Measurements from ENCODE around the gene TMEM242. TPM values are rescaled to one million over a fixed set of nuclear protein-coding genes. Genes with fewer than 3 reads are reported as not detected.

The TMEM242 gene
- total and polyA plus RNA-seq, 10 donors = 3.7 to 16.0 (median 7.2) TPM

GRCh38 chr6:157332813-157333212, 9.5 kb upstream of the TMEM242 start:
- Histone ChIP-seq H3K9me3 (no peaks in the 10 kb centered on the region), H3K4me1 (no peaks in the 10 kb centered on the region), H3K27ac (no peak overlapping the region), H3K27me3 (replicated peaks in 1 of 7) (peaks cover 0 to 55% (median 7%) of the 10 kb centered on the region in 7 donors), H3K4me3 (no peak overlapping the region), H3K36me3 (no peaks in the 10 kb centered on the region)
- intact Hi-C loops (cut with DNase I; ENCODE audit: low total_unique reads) = no loop called here
- peak; percentile 30 for DNase-seq
- 54 to 92% (median 67%) methylated on average over 6 to 7 of the region's 7 CpGs for WGBS, 5 donors
- TF ChIP-seq POLR2AphosphoS5 (IDR thresholded peaks at IDR 0.05) (no peak), POLR2A (IDR thresholded peaks at IDR 0.05) (no peak), CTCF (IDR thresholded peaks at IDR 0.05 in 8 of 11, conservative IDR thresholded peaks at IDR 0.05 in 3 of 11) (no peak)

GRCh38 chr6:157330831-157331230, 7.5 kb upstream of the TMEM242 start:
- intact Hi-C loops (cut with DNase I; ENCODE audit: low total_unique reads) = no loop called here
- 77 to 90% (median 85%) methylated on average over 2 of the region's 2 CpGs for WGBS, 5 donors
- no peak for DNase-seq
- H3K27me3 ChIP-seq (replicated peaks in 1 of 7) = peaks cover 0 to 51% (median 7%) of the 10 kb centered on the region in 7 donors
- no peaks in the 10 kb centered on the region for H3K9me3 ChIP-seq
- H3K36me3 ChIP-seq = no peaks in the 10 kb centered on the region
- no peaks in the 10 kb centered on the region for H3K4me1 ChIP-seq
- H3K4me3 ChIP-seq = no peak overlapping the region
- TF ChIP-seq POLR2AphosphoS5 (IDR thresholded peaks at IDR 0.05) = no peak
- no peak for TF ChIP-seq POLR2A (IDR thresholded peaks at IDR 0.05)
- TF ChIP-seq CTCF (IDR thresholded peaks at IDR 0.05 in 8 of 11, conservative IDR thresholded peaks at IDR 0.05 in 3 of 11) = no peak
- H3K27ac ChIP-seq = no peak overlapping the region

GRCh38 chr6:157329829-157330228, 6.5 kb upstream of the TMEM242 start:
- Histone ChIP-seq H3K27ac (no peak overlapping the region), H3K4me3 (no peak overlapping the region), H3K27me3 (replicated peaks in 1 of 7) (peaks cover 0 to 41% (median 1%) of the 10 kb centered on the region in 7 donors), H3K36me3 (no peaks in the 10 kb centered on the region), H3K4me1 (peaks cover 0 to 3% (median 0%) of the 10 kb centered on the region in 6 donors), H3K9me3 (no peaks in the 10 kb centered on the region)
- intact Hi-C loops (cut with DNase I; ENCODE audit: low total_unique reads) = loop anchor here (10.0 kb wide), 1 partner anchor 55 kb away; the partner anchor contains the start of gene ZDHHC14
- WGBS, 5 donors = 81 to 89% (median 83%) methylated on average over 1 of the region's 1 CpG
- TF ChIP-seq POLR2AphosphoS5 (IDR thresholded peaks at IDR 0.05) = no peak
- TF ChIP-seq CTCF (IDR thresholded peaks at IDR 0.05 in 8 of 11, conservative IDR thresholded peaks at IDR 0.05 in 3 of 11) = no peak
- no peak for TF ChIP-seq POLR2A (IDR thresholded peaks at IDR 0.05)
- no peak for DNase-seq

- DNase-seq = no peak
- no peak overlapping the region for H3K27ac ChIP-seq
- WGBS, 5 donors = 63 to 84% (median 70%) methylated on average over 5 of the region's 5 CpGs
- intact Hi-C loops (cut with DNase I; ENCODE audit: low total_unique reads) = loop anchor here (10.0 kb wide), 1 partner anchor 57 kb away; the partner anchor contains the start of gene ZDHHC14
- H3K4me1 ChIP-seq = peaks cover 0 to 15% (median 6%) of the 10 kb centered on the region in 6 donors
- TF ChIP-seq POLR2A (IDR thresholded peaks at IDR 0.05) (no peak), POLR2AphosphoS5 (IDR thresholded peaks at IDR 0.05) (no peak), CTCF (IDR thresholded peaks at IDR 0.05 in 8 of 11, conservative IDR thresholded peaks at IDR 0.05 in 3 of 11) (no peak)
- peaks cover 0 to 28% (median 0%) of the 10 kb centered on the region in 7 donors for H3K27me3 ChIP-seq (replicated peaks in 1 of 7)
- H3K4me3 ChIP-seq = no peak overlapping the region
- no peaks in the 10 kb centered on the region for H3K36me3 ChIP-seq
- H3K9me3 ChIP-seq = no peaks in the 10 kb centered on the region
Observed at GRCh38 chr6:157328108-157328692, 4.9 kb upstream of the TMEM242 start.

Measured in spleen (tissue), 11 donors.